Loucy (cell line): ENCODE measurements around the gene CACNA1S.

Source experiments
- EZH2phosphoT487 ChIP-seq: fragments of 200-600 bp; IDR thresholded peaks from 2 replicates; pipeline ENCODE4 v1.6.1; 2018; ENCODE audit warnings: antibody characterized with exemption, mild to moderate bottlenecking, moderate library complexity, borderline replicate concordance
- TF ChIP-seq, protein P1 (sequence below): fragments of 200-600 bp; sonication (generic); conservative IDR thresholded peaks from 2 replicates; pipeline ENCODE4 v1.5.1; 2014; ENCODE audit warnings: mild to moderate bottlenecking, antibody characterized with exemption, low read length

DNA sequence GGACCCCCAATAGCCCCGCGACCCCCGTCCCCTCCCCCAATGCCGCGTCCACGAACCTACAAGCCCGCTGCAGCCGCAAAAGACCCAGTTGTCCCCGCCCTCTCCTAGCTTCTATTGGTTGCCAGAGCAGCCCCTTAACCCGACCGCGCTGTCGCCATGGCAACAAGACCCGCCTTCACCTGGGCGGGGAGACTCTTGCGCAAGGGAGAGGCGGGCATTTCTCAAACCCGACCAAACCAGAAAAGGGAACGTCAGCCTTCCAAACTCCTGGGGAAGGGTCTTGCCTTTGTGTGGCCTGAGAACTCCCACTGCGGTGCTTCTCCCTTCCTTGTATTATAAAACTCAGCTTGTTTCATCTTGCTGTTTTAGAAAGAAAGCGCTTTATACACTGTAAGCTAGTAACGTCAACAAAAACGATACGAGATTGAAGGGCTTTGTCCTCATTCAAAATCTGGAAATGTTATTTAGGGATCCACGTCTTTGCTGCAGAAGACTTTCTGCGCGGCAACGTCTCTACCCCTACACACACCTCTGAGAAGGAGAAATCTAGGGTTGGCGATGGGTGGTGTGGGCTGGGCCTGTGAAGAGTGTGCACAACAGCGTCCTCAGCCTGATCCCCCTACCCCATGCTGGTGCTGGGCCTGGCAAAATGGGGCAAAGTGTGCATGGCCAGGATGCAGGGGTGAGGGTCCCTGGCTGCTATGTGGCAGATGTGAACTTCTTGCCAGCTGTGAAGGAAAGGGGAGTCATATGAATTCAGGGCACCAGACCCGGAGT lies 42.4 kb upstream of the CACNA1S start, which contains the start of gene TMEM9:
- TF ChIP-seq, protein P1, sequence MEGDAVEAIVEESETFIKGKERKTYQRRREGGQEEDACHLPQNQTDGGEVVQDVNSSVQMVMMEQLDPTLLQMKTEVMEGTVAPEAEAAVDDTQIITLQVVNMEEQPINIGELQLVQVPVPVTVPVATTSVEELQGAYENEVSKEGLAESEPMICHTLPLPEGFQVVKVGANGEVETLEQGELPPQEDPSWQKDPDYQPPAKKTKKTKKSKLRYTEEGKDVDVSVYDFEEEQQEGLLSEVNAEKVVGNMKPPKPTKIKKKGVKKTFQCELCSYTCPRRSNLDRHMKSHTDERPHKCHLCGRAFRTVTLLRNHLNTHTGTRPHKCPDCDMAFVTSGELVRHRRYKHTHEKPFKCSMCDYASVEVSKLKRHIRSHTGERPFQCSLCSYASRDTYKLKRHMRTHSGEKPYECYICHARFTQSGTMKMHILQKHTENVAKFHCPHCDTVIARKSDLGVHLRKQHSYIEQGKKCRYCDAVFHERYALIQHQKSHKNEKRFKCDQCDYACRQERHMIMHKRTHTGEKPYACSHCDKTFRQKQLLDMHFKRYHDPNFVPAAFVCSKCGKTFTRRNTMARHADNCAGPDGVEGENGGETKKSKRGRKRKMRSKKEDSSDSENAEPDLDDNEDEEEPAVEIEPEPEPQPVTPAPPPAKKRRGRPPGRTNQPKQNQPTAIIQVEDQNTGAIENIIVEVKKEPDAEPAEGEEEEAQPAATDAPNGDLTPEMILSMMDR: no peak
- no peak for TF ChIP-seq EZH2phosphoT487
